Neural cell (in vitro differentiated cells): ENCODE measurements around the gene AFF1. TPM values are rescaled to one million over a fixed set of nuclear protein-coding genes. Genes with fewer than 3 reads are reported as not detected.

Experiments
- H2AFZ ChIP-seq: fragments of 200-600, 300-800 bp; sonication (generic), shearing (Covaris generic); 2 replicates; pipeline ENCODE4 v1.6.0; 2014; ENCODE audit warnings: low read depth, mild to moderate bottlenecking, antibody characterized with exemption, low read length, moderate library complexity
- H3F3A ChIP-seq: fragments of 200-600 bp; shearing (Covaris generic); 2 replicates; pipeline ENCODE4 v1.6.1; 2016; ENCODE audit warnings: mild to moderate bottlenecking, moderate library complexity, mixed read lengths, antibody characterized with exemption, low read length; ENCODE audit not compliant: insufficient read depth, poor library complexity, severe bottlenecking
- H3K27ac ChIP-seq: fragments of 200-600, 300-800 bp; sonication (generic), shearing (Covaris generic); 2 replicates; pipeline ENCODE4 v1.5.1; 2014; ENCODE audit warnings: mild to moderate bottlenecking, low read length, moderate library complexity
- H3K27me3 ChIP-seq: fragments of 300-800, 200-600 bp; sonication (generic), shearing (Covaris generic); 2 replicates; pipeline ENCODE4 v1.6.0; 2014; ENCODE audit warnings: mild to moderate bottlenecking, low read depth, low read length, moderate library complexity; ENCODE audit not compliant: insufficient read depth
- H3K36me3 ChIP-seq: fragments of 300-800, 200-600 bp; sonication (generic), shearing (Covaris generic); 2 replicates; pipeline ENCODE4 v1.5.1; 2014; ENCODE audit warnings: mild to moderate bottlenecking, antibody characterized with exemption, low read length, moderate library complexity; ENCODE audit not compliant: insufficient read depth
- H3K4me2 ChIP-seq: fragments of 300-800, 200-600 bp; sonication (generic), shearing (Covaris generic); 2 replicates; pipeline ENCODE4 v1.6.0; 2014; ENCODE audit warnings: mild to moderate bottlenecking, low read length
- H3K4me3 ChIP-seq: fragments of 300-800, 200-600 bp; sonication (generic), shearing (Covaris generic); 2 replicates; pipeline ENCODE4 v1.5.1; 2014; ENCODE audit warnings: mild to moderate bottlenecking, low read length, moderate library complexity
- H3K79me2 ChIP-seq: fragments of 200-600 bp; shearing (Covaris generic); replicated peaks from 2 replicates; pipeline ENCODE4 v1.6.0; 2014; ENCODE audit warnings: mild to moderate bottlenecking, low read length, moderate library complexity; ENCODE audit not compliant: insufficient read depth
- H3K9ac ChIP-seq: fragments of 300-800, 200-600 bp; sonication (generic), shearing (Covaris generic); 2 replicates; pipeline ENCODE4 v1.6.1; 2016; ENCODE audit warnings: mild to moderate bottlenecking, low read length, mixed read lengths
- H3K9me2 ChIP-seq: fragments of 200-600 bp; shearing (Covaris generic); 2 replicates; pipeline ENCODE4 v1.6.1; 2016; ENCODE audit warnings: mild to moderate bottlenecking, low read length, mixed read lengths; ENCODE audit not compliant: insufficient read depth
- H3K9me3 ChIP-seq: fragments of 200-600, 300-800 bp; sonication (generic), shearing (Covaris generic); 2 replicates; pipeline ENCODE4 v1.6.1; 2016; ENCODE audit warnings: mild to moderate bottlenecking, mixed run types, low read length, moderate library complexity, mixed read lengths
- H4K20me1 ChIP-seq: fragments of 200-600 bp; shearing (Covaris generic); 2 replicates; pipeline ENCODE4 v1.6.1; 2016; ENCODE audit warnings: mild to moderate bottlenecking, mixed run types; ENCODE audit not compliant: insufficient read depth
- EP300 ChIP-seq: fragments of 450-650 bp; conservative IDR thresholded peaks from 2 replicates; pipeline ENCODE4 v1.6.1; 2014; ENCODE audit warnings: antibody characterized with exemption, mild to moderate bottlenecking, moderate library complexity; ENCODE audit not compliant: poor library complexity, severe bottlenecking
- EZH2 ChIP-seq: fragments of 200-600, 300-800 bp; shearing (Covaris generic), sonication (generic); IDR thresholded peaks from 2 replicates; pipeline ENCODE4 v1.6.1; 2014; ENCODE audit warnings: antibody characterized with exemption, low read length, borderline replicate concordance, mild to moderate bottlenecking; ENCODE audit not compliant: insufficient read depth, poor library complexity, severe bottlenecking
- MXI1 ChIP-seq: fragments of 450-650 bp; conservative IDR thresholded peaks from 2 replicates; pipeline ENCODE4 v1.6.1; 2014; ENCODE audit warnings: antibody characterized with exemption, mild to moderate bottlenecking; ENCODE audit not compliant: poor library complexity, severe bottlenecking
- POLR2AphosphoS5 ChIP-seq: IDR thresholded peaks from 2 replicates; pipeline ENCODE4 v1.6.1; 2012
- RAD21 ChIP-seq: fragments of 450-650 bp; conservative IDR thresholded peaks from 2 replicates; pipeline ENCODE4 v1.6.1; 2014; ENCODE audit warnings: antibody characterized with exemption, mild to moderate bottlenecking, moderate library complexity
- SMC3 ChIP-seq: fragments of 450-650 bp; conservative IDR thresholded peaks from 2 replicates; pipeline ENCODE4 v1.6.1; 2014; ENCODE audit warnings: antibody characterized with exemption, mild to moderate bottlenecking, moderate library complexity; ENCODE audit not compliant: poor library complexity
- TAF1 ChIP-seq: IDR thresholded peaks from 2 replicates; pipeline ENCODE4 v1.6.1; 2012; ENCODE audit warnings: low read depth
- polyA plus RNA-seq: library from polyadenylated mRNA; depleted of rRNA; stranded (reverse); fragments of >200 nt; gene quantifications from 2 replicates; pipeline ENCODE4 v1.2.3, GENCODE V29; 2014
- TF ChIP-seq, protein P1 (sequence below): IDR thresholded peaks from 2 replicates; pipeline ENCODE4 v1.6.1; 2012; ENCODE audit warnings: borderline replicate concordance
- TF ChIP-seq, protein P2 (sequence below): fragments of 450-650 bp; IDR thresholded peaks from 2 replicates; pipeline ENCODE4 v1.5.1; 2014; ENCODE audit warnings: antibody characterized with exemption, mild to moderate bottlenecking, moderate library complexity; ENCODE audit not compliant: poor library complexity, severe bottlenecking

The AFF1 gene
- polyA plus RNA-seq, 1 donor from 2014 or later = 0.63 TPM

DNA sequence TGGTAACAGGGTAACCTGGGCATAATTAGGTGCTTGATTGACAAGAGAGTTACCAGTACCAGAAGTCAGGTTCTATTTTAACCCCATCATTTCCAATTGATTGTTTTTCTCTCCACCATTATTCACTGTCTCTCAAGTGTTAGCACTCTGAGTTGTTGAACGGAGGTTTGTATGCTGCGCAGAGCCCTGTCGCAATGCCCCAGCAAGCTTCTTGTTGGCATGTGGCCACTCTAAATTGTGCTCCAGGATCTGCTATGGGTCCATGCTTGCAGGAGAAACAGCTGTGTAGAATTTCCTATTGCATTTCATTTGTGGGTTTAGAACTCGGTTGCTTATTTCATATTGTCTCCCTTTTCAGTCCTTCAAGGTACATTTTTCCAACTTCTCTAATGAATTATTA lies 187.4 kb downstream of the AFF1 start:
- TF ChIP-seq EZH2 (no peak), EP300 (no peak), SMC3 (no peak), RAD21 (no peak), TAF1 (no peak), POLR2AphosphoS5 (no peak), MXI1 (no peak)
- TF ChIP-seq, protein P1, sequence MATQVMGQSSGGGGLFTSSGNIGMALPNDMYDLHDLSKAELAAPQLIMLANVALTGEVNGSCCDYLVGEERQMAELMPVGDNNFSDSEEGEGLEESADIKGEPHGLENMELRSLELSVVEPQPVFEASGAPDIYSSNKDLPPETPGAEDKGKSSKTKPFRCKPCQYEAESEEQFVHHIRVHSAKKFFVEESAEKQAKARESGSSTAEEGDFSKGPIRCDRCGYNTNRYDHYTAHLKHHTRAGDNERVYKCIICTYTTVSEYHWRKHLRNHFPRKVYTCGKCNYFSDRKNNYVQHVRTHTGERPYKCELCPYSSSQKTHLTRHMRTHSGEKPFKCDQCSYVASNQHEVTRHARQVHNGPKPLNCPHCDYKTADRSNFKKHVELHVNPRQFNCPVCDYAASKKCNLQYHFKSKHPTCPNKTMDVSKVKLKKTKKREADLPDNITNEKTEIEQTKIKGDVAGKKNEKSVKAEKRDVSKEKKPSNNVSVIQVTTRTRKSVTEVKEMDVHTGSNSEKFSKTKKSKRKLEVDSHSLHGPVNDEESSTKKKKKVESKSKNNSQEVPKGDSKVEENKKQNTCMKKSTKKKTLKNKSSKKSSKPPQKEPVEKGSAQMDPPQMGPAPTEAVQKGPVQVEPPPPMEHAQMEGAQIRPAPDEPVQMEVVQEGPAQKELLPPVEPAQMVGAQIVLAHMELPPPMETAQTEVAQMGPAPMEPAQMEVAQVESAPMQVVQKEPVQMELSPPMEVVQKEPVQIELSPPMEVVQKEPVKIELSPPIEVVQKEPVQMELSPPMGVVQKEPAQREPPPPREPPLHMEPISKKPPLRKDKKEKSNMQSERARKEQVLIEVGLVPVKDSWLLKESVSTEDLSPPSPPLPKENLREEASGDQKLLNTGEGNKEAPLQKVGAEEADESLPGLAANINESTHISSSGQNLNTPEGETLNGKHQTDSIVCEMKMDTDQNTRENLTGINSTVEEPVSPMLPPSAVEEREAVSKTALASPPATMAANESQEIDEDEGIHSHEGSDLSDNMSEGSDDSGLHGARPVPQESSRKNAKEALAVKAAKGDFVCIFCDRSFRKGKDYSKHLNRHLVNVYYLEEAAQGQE = no peak
- TF ChIP-seq, protein P2, sequence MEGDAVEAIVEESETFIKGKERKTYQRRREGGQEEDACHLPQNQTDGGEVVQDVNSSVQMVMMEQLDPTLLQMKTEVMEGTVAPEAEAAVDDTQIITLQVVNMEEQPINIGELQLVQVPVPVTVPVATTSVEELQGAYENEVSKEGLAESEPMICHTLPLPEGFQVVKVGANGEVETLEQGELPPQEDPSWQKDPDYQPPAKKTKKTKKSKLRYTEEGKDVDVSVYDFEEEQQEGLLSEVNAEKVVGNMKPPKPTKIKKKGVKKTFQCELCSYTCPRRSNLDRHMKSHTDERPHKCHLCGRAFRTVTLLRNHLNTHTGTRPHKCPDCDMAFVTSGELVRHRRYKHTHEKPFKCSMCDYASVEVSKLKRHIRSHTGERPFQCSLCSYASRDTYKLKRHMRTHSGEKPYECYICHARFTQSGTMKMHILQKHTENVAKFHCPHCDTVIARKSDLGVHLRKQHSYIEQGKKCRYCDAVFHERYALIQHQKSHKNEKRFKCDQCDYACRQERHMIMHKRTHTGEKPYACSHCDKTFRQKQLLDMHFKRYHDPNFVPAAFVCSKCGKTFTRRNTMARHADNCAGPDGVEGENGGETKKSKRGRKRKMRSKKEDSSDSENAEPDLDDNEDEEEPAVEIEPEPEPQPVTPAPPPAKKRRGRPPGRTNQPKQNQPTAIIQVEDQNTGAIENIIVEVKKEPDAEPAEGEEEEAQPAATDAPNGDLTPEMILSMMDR = no peak
- H3K9me2 ChIP-seq = no peaks in the 10 kb centered on the region

DNA sequence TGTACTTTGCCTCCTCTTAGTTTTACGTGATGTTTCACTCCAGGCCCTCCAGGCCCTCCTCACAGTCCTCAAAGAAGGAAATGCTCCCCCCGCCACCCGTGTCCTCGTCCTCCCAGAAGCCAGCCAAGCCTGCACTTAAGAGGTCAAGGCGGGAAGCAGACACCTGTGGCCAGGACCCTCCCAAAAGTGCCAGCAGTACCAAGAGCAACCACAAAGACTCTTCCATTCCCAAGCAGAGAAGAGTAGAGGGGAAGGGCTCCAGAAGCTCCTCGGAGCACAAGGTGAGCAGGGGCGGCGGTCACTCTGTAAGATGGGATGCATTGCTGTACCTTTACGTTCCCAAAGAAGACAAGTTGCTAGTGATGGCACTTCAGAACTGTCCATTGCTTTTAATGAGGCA lies 191.2 kb downstream of the AFF1 start:
- Histone ChIP-seq H3K36me3 (no peaks in the 10 kb centered on the region), H3K9ac (no peak overlapping the region), H3K4me3 (no peak overlapping the region), H2AFZ (no peak overlapping the region), H3K4me2 (no peak overlapping the region), H3K79me2 (no peaks in the 10 kb centered on the region), H4K20me1 (no peaks in the 10 kb centered on the region), H3F3A (no peaks in the 10 kb centered on the region), H3K27me3 (no peaks in the 10 kb centered on the region), H3K27ac (no peak overlapping the region), H3K9me2 (no peaks in the 10 kb centered on the region), H3K9me3 (no peaks in the 10 kb centered on the region)
- TF ChIP-seq MXI1 (no peak), RAD21 (no peak), TAF1 (no peak), SMC3 (no peak), EZH2 (no peak)
- TF ChIP-seq, protein P2 = no peak

More for the DNA sequence above, 187.4 kb downstream of the AFF1 start:
- H3K9me3 ChIP-seq = no peaks in the 10 kb centered on the region
- no peak overlapping the region for H3K4me2 ChIP-seq
- H3K36me3 ChIP-seq = no peaks in the 10 kb centered on the region
- no peak overlapping the region for H2AFZ ChIP-seq
- H3K4me3 ChIP-seq = no peak overlapping the region
- no peaks in the 10 kb centered on the region for H3F3A ChIP-seq
- H3K79me2 ChIP-seq = no peaks in the 10 kb centered on the region
- no peaks in the 10 kb centered on the region for H3K27me3 ChIP-seq
- H3K9ac ChIP-seq = no peak overlapping the region
- no peaks in the 10 kb centered on the region for H4K20me1 ChIP-seq
- H3K27ac ChIP-seq = no peak overlapping the region
